GM23248 (cell line): ENCODE measurements around the gene GSTP1. TPM values are rescaled to one million over a fixed set of nuclear protein-coding genes. Genes with fewer than 3 reads are reported as not detected.
"Not testable (repeated sequence)": the region's sequence is repeated elsewhere in the genome, so short reads cannot be mapped to it uniquely, and the experiment has no call there.

ENCODE experiments used
- DNase-seq: peaks from one replicate; pipeline ENCODE4 v3.0.0-alpha.2; 2015
- H2AFZ ChIP-seq: fragments of 200-600 bp; sonication (generic); 2 replicates; pipeline ENCODE4 v1.6.1; 2016; ENCODE audit warnings: antibody characterized with exemption
- H3F3A ChIP-seq: fragments of 200-600 bp; sonication (generic); 2 replicates; pipeline ENCODE4 v1.6.1; 2016; ENCODE audit warnings: mild to moderate bottlenecking, antibody characterized with exemption, mixed run types; ENCODE audit not compliant: insufficient read depth
- H3K27ac ChIP-seq: fragments of 200-600 bp; sonication (generic); 2 replicates; pipeline ENCODE4 v1.5.1; 2016; ENCODE audit warnings: mild to moderate bottlenecking
- H3K27me3 ChIP-seq: fragments of 200-600 bp; sonication (generic); replicated peaks from 2 replicates; pipeline ENCODE4 v1.6.1; 2016; ENCODE audit warnings: mild to moderate bottlenecking; ENCODE audit not compliant: insufficient read depth
- H3K36me3 ChIP-seq: fragments of 200-600 bp; sonication (generic); 2 replicates; pipeline ENCODE4 v1.6.1; 2016; ENCODE audit warnings: low read depth, mild to moderate bottlenecking
- H3K4me1 ChIP-seq: fragments of 200-600 bp; sonication (generic); 2 replicates; pipeline ENCODE4 v1.6.1; 2016; ENCODE audit warnings: mild to moderate bottlenecking; ENCODE audit not compliant: insufficient read depth
- H3K4me2 ChIP-seq: fragments of 200-600 bp; sonication (generic); one replicate; pipeline ENCODE4 v1.6.1; 2016; ENCODE audit warnings: mild to moderate bottlenecking; ENCODE audit not compliant: unreplicated experiment
- H3K4me3 ChIP-seq: fragments of 200-600 bp; sonication (generic); 2 replicates; pipeline ENCODE4 v1.5.1; 2016; ENCODE audit warnings: mild to moderate bottlenecking
- H3K79me2 ChIP-seq: fragments of 200-600 bp; sonication (generic); 2 replicates; pipeline ENCODE4 v1.6.1; 2016; ENCODE audit warnings: mild to moderate bottlenecking; ENCODE audit not compliant: insufficient read depth
- H3K9ac ChIP-seq: fragments of 200-600 bp; sonication (generic); 2 replicates; pipeline ENCODE4 v1.6.1; 2016; ENCODE audit warnings: mild to moderate bottlenecking
- H3K9me2 ChIP-seq: fragments of 200-600 bp; sonication (generic); 2 replicates; pipeline ENCODE4 v1.6.1; 2016; ENCODE audit warnings: mixed run types, mild to moderate bottlenecking, moderate library complexity; ENCODE audit not compliant: insufficient read depth
- H3K9me3 ChIP-seq: fragments of 200-600 bp; sonication (generic); one replicate; pipeline ENCODE4 v1.6.1; 2017; ENCODE audit warnings: low read depth
- H4K20me1 ChIP-seq: fragments of 200-600 bp; sonication (generic); 2 replicates; pipeline ENCODE4 v1.6.0; 2016; ENCODE audit not compliant: insufficient read depth
- EZH2 ChIP-seq: fragments of 200-600 bp; sonication (generic); IDR thresholded peaks from 2 replicates; pipeline ENCODE4 v1.6.1; 2018; ENCODE audit warnings: antibody characterized with exemption, mild to moderate bottlenecking; ENCODE audit not compliant: insufficient read depth, poor library complexity, severe bottlenecking
- EZH2phosphoT487 ChIP-seq: fragments of 200-600 bp; sonication (generic); IDR thresholded peaks from 2 replicates; pipeline ENCODE4 v1.6.1; 2018; ENCODE audit warnings: antibody characterized with exemption, moderate library complexity, mild to moderate bottlenecking, low read depth; ENCODE audit not compliant: insufficient read depth
- WGBS, 2 experiments: methylation state at CpG; one replicate each; pipeline ENCODE4 v1.1.6; 2015 to 2017; ENCODE audit warnings: low lambda C conversion rate in 2 of 2, low coverage in 1 of 2; ENCODE audit errors: missing lambda C conversion rate in 2 of 2; 5-methylcytosine and 5-hydroxymethylcytosine counted together
- in situ Hi-C: fragments of 300-500 bp; cut with MboI; formaldehyde crosslinking; loops from 2 replicates; pipeline ENCODE4 v1.15.0; 2020
- polyA plus RNA-seq: library from polyadenylated mRNA; unstranded; fragments of >200 nt; fragmentation: Nextera tagmentation; extraction: Ambion mirVana; gene quantifications from 2 replicates; pipeline ENCODE4 v1.2.1, GENCODE V29; 2016
- total RNA-seq: library from RNA; depleted of rRNA; stranded (reverse); fragments of >200 nt; shearing (Covaris generic); gene quantifications from 2 replicates; pipeline ENCODE4 v1.2.3, GENCODE V29; 2014

The GSTP1 gene
- total and polyA plus RNA-seq, 2 experiments from 2014 or later: 606 to 743 TPM

GRCh38 chr11:67593565-67593905, 9.9 kb downstream of the GSTP1 start:
- in situ Hi-C loops: no loop called here
- Histone ChIP-seq H3K4me2 (no peak overlapping the region), H3K9me3 (no peaks in the 10 kb centered on the region), H3K4me1 (no peaks in the 10 kb centered on the region), H3F3A (peaks cover 5% of the 10 kb centered on the region; the same call in 1 of the 2 replicates), H3K4me3 (no peak overlapping the region), H3K27ac (no peak overlapping the region), H3K9me2 (no peaks in the 10 kb centered on the region), H3K27me3 (0 out of 2 replicates have a peak, but pooled peaks cover 6% of the 10 kb centered on the region), H3K79me2 (no peaks in the 10 kb centered on the region), H4K20me1 (no peaks in the 10 kb centered on the region), H3K36me3 (no peaks in the 10 kb centered on the region), H3K9ac (no peak overlapping the region), H2AFZ (no peak overlapping the region)
- no peak for DNase-seq
- TF ChIP-seq EZH2phosphoT487 (no peak), EZH2 (no peak)
- 17 to 19% methylated on average over 3 of the region's 3 CpGs for WGBS, 2 experiments

GRCh38 chr11:67594480-67594879, 10.9 kb downstream of the GSTP1 start:
- 56 to 59% methylated on average over 3 of the region's 3 CpGs for WGBS, 2 experiments
- no peak overlapping the region for H3K9ac ChIP-seq

DNA sequence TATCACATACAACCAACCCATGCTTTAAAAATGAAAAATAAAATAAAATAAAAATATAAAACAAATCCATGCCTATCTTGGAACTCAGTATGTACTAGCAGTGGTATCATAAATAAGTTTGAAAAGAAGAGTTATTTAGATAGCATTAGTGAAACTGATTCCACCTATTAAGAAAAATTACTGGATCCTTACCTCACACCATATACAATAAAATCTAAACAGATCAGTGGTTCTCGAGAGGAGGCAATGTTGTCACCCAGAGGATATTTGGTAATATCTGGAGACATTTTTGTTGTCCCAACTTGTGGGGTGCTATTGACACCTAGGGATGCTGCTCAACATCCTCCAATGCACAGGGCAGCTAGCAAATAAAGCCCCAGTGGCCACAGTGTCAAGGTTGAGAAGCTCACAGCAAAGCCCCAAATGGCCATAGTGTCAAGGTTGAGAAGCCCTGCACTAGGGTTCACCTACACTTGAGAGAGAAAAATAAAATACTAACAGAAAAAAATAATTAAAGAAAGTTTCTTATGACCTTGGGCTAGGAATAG, 13.2 kb downstream of the GSTP1 start:
- H3K4me3 ChIP-seq: no peak overlapping the region
- WGBS, 2 experiments: 19 to 35% methylated on average over 1 of the region's 1 CpG
- no peak for DNase-seq
- no peaks in the 10 kb centered on the region for H3K4me1 ChIP-seq
- no peaks in the 10 kb centered on the region for H4K20me1 ChIP-seq
- no peaks in the 10 kb centered on the region for H3K9me2 ChIP-seq
- no peak overlapping the region for H3K4me2 ChIP-seq
- no peak for TF ChIP-seq EZH2phosphoT487
- TF ChIP-seq EZH2: no peak
- no peaks in the 10 kb centered on the region for H3K36me3 ChIP-seq
- H2AFZ ChIP-seq: no peak overlapping the region
- no peaks in the 10 kb centered on the region for H3F3A ChIP-seq
- in situ Hi-C loops: no loop called here
- peaks cover 21% of the 10 kb centered on the region for H3K27me3 ChIP-seq
- no peaks in the 10 kb centered on the region for H3K79me2 ChIP-seq
- H3K27ac ChIP-seq: no peak overlapping the region
- H3K9ac ChIP-seq: no peak overlapping the region
- H3K9me3 ChIP-seq: no peaks in the 10 kb centered on the region

More at GRCh38 chr11:67594480-67594879, 10.9 kb downstream of the GSTP1 start:
- TF ChIP-seq EZH2 (no peak), EZH2phosphoT487 (no peak)
- H3K27ac ChIP-seq: no peak overlapping the region
- no peaks in the 10 kb centered on the region for H3K36me3 ChIP-seq
- DNase-seq: no peak
- no peak overlapping the region for H2AFZ ChIP-seq
- no peaks in the 10 kb centered on the region for H3K4me1 ChIP-seq
- H3K9me3 ChIP-seq: no peaks in the 10 kb centered on the region
- H3K9me2 ChIP-seq: no peaks in the 10 kb centered on the region
- no peak overlapping the region for H3K4me2 ChIP-seq
- H3K27me3 ChIP-seq: peaks cover 12% of the 10 kb centered on the region; the same call in 1 of the 2 replicates
- in situ Hi-C loops: no loop called here
- H4K20me1 ChIP-seq: no peaks in the 10 kb centered on the region
- H3F3A ChIP-seq: peaks cover 2% of the 10 kb centered on the region; the same call in 1 of the 2 replicates
- no peaks in the 10 kb centered on the region for H3K79me2 ChIP-seq
- H3K4me3 ChIP-seq: no peak overlapping the region

GRCh38 chr11:67597458-67597857, 13.8 kb downstream of the GSTP1 start:
- DNase-seq, H3K9ac ChIP-seq, H3K4me2 ChIP-seq, H3K9me3 ChIP-seq, H3K36me3 ChIP-seq, H3K79me2 ChIP-seq, H3F3A ChIP-seq, H3K4me3 ChIP-seq, in situ Hi-C loops, H3K27ac ChIP-seq, H4K20me1 ChIP-seq, H2AFZ ChIP-seq, H3K9me2 ChIP-seq, H3K4me1 ChIP-seq: not testable (repeated sequence)
- H3K27me3 ChIP-seq: peaks cover 21% of the 10 kb centered on the region
- WGBS, 2 experiments: no CpG with 5 or more reads among the region's 3 CpGs

DNA sequence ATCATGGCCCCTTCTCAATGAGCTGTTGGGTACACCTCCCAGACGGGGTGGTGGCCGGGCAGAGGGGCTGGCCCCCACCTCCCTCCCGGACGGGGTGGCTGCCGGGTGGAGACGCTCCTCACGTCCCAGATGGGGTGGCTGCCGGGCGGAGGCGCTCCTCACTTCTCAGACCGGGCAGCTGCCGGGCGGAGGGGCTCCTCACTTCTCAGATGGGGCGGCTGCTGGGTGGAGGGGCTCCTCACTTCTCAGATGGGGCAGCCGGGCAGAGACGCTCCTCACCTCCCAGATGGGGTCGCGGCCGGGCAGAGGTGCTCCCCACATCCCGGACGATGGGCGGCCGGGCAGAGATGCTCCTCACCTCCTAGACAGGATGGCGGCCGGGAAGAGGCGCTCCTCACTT, 14.4 kb downstream of the GSTP1 start:
- H3K4me2 ChIP-seq, H2AFZ ChIP-seq, in situ Hi-C loops, H3K79me2 ChIP-seq, H3K9me3 ChIP-seq, H3K4me3 ChIP-seq, H3K27ac ChIP-seq, DNase-seq, H3K36me3 ChIP-seq, H3K4me1 ChIP-seq, H3K9ac ChIP-seq, H4K20me1 ChIP-seq, H3K9me2 ChIP-seq, H3F3A ChIP-seq: not testable (repeated sequence)
- WGBS, 2 experiments: 62 to 72% methylated on average over 14 to 25 of the region's 26 CpGs
- H3K27me3 ChIP-seq: peaks cover 21% of the 10 kb centered on the region
